Stimulated activated effector memory CD8-positive, alpha-beta T cell treated with anti-CD3 and anti-CD28 coated beads, Interleukin-12 subunit alpha, Interleukin-12 subunit beta, amount 100 ng/mL, for 72 hours (primary cell): ENCODE data around the gene ZNF76.

Source experiments
- ATAC-seq: fragments of 150-1000 bp; cut with Tn5 transposase; 2 replicates; pipeline ENCODE4 v1.10.0; 2021
- DNase-seq, 2 donors: peaks; one replicate each; pipeline ENCODE4 v3.0.0; 2021 to 2022; ENCODE audit warnings: low spot score in 2 of 2
- H3K27ac Mint-ChIP-seq: one replicate; pipeline ENCODE4 v1.8.0; 2022; ENCODE audit warnings: mild to moderate bottlenecking, mixed read lengths
- H3K36me3 Mint-ChIP-seq: one replicate; pipeline ENCODE4 v1.8.0; 2022; ENCODE audit warnings: mild to moderate bottlenecking, mixed read lengths
- H3K4me1 Mint-ChIP-seq: one replicate; pipeline ENCODE4 v1.8.0; 2022; ENCODE audit warnings: mixed read lengths
- H3K4me3 Mint-ChIP-seq: one replicate; pipeline ENCODE4 v1.8.0; 2022; ENCODE audit warnings: mild to moderate bottlenecking, mixed read lengths
- H3K9me3 Mint-ChIP-seq: one replicate; pipeline ENCODE4 v1.8.0; 2022; ENCODE audit warnings: mixed read lengths

The ZNF76 gene

GRCh38 chr6:35228481-35228880 lies 31.1 kb upstream of the ZNF76 start:
- H3K36me3 Mint-ChIP-seq: no peaks in the 10 kb centered on the region
- no peaks in the 10 kb centered on the region for H3K4me1 Mint-ChIP-seq
- no peak overlapping the region for H3K4me3 Mint-ChIP-seq
- no peaks in the 10 kb centered on the region for H3K9me3 Mint-ChIP-seq
- no peak overlapping the region for H3K27ac Mint-ChIP-seq
- no peak for ATAC-seq
- no peak for DNase-seq

- H3K27ac Mint-ChIP-seq: no peak overlapping the region
- no peaks in the 10 kb centered on the region for H3K36me3 Mint-ChIP-seq
- no peak overlapping the region for H3K4me3 Mint-ChIP-seq
- no peaks in the 10 kb centered on the region for H3K4me1 Mint-ChIP-seq
- ATAC-seq (no peak), DNase-seq (no peak)
- no peaks in the 10 kb centered on the region for H3K9me3 Mint-ChIP-seq
These were observed 30.2 kb upstream of the ZNF76 start for GRCh38 chr6:35229304-35229703.

DNA sequence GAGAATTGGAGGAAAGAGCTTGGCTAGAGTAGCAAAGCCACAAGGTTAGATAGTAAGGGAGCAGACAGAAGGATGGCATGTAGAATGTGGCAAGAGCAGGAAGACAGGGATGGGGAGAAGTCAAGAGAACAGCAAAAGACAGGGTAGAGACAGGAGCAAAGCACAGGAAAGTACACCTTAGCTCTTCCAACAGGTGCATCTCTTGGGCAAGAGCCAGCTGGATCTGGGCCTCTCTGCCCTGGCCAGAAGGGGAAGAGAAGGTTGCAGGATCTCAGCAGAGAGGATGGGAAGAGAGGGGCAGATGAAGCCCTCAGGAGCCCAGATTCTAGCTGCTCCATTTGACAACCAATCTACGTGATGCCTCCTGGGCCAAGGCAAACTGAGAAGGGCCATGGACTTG lies 29.0 kb upstream of the ZNF76 start:
- DNase-seq (no peak), ATAC-seq (no peak)
- Mint-ChIP-seq H3K9me3 (no peaks in the 10 kb centered on the region), H3K27ac (no peak overlapping the region), H3K36me3 (no peaks in the 10 kb centered on the region), H3K4me1 (no peaks in the 10 kb centered on the region), H3K4me3 (no peak overlapping the region)

DNA sequence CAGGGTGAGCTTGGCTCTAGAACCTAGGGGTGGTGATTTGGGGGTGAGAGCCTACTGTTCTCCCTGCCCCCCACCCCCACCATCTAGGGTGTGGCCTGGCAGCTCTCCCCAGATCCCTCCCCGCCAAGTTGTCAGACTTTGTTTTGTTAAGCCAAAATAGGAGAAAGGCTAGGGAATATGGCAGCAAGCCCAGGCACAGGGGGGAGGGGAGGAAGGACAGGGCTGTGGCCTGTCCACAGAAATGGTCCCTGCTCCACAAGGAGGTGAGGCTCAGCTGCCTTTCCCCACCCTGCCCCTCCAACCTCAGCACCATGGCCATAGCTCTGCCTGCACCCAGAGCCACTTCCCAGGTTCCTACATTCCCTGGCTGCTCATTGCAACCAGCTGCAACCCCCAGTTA lies 28.6 kb upstream of the ZNF76 start:
- no peak overlapping the region for H3K4me3 Mint-ChIP-seq
- H3K4me1 Mint-ChIP-seq: no peaks in the 10 kb centered on the region
- H3K9me3 Mint-ChIP-seq: no peaks in the 10 kb centered on the region
- no peaks in the 10 kb centered on the region for H3K36me3 Mint-ChIP-seq
- no peak for DNase-seq
- H3K27ac Mint-ChIP-seq: no peak overlapping the region
- ATAC-seq: no peak

DNA sequence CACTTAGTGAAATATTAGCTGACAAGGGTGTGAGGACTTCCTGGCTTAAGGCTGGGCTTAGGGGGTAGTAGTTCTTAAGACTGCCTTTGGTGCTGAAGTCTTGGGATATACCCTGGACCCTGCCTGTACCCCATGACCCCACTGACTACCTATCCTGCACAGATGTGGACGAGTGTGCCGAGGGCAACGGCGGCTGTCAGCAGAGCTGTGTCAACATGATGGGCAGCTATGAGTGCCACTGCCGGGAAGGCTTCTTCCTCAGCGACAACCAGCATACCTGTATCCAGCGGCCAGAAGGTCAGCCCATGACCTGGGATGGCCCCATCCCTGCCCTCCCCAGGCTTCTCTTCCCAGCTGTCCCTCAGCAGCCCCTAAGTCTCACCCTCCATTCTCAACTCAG lies 28.0 kb upstream of the ZNF76 start:
- H3K36me3 Mint-ChIP-seq: no peaks in the 10 kb centered on the region
- H3K4me1 Mint-ChIP-seq: no peaks in the 10 kb centered on the region
- H3K4me3 Mint-ChIP-seq: no peak overlapping the region
- no peak overlapping the region for H3K27ac Mint-ChIP-seq
- DNase-seq (no peak), ATAC-seq (no peak)
- H3K9me3 Mint-ChIP-seq: no peaks in the 10 kb centered on the region

DNA sequence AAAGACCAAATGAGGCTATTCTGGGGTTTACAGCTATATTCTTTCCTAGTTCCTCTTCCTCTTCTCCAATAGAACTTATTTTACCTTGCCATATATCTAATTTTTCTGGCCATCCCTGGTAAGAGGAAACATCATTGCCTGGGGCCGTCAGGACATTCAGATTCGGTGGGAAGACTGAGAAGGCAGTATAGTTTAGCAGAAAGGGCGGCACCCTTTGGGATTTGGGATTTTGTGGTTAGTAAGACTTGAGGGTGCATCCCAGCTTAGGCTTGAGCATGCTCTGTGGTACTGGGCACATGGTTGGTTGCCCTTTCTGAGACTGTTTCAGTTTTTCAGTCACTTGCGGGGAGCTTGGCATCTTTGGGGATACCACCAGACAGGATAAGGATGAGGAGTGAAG lies 24.6 kb upstream of the ZNF76 start:
- Mint-ChIP-seq H3K27ac (no peak overlapping the region), H3K9me3 (no peaks in the 10 kb centered on the region), H3K36me3 (no peaks in the 10 kb centered on the region), H3K4me1 (peaks cover 7% of the 10 kb centered on the region), H3K4me3 (no peak overlapping the region)
- DNase-seq (no peak), ATAC-seq (no peak)

DNA sequence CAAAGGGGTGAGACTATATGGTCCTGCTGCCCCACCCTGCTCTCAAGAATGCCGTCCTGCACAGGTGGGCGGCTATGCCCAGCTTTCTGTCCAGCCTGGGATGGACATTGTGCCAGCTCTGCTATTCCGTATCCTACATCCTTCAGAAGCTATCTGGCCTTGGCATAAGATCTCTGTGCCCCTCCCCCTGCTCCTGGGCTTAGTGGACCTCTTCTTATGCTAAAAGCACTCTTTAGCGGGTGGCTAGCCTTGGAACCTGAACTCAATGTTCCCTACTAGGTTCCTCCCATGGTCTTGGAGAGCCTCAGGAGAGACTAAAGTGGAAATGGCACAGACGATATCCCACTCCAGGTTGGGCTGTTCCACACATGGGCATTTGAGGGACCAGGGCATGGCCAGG lies 23.3 kb upstream of the ZNF76 start:
- Mint-ChIP-seq H3K27ac (no peak overlapping the region), H3K9me3 (no peaks in the 10 kb centered on the region), H3K4me3 (no peak overlapping the region), H3K36me3 (no peaks in the 10 kb centered on the region), H3K4me1 (peaks cover 12% of the 10 kb centered on the region)
- ATAC-seq (no peak), DNase-seq (no peak)

DNA sequence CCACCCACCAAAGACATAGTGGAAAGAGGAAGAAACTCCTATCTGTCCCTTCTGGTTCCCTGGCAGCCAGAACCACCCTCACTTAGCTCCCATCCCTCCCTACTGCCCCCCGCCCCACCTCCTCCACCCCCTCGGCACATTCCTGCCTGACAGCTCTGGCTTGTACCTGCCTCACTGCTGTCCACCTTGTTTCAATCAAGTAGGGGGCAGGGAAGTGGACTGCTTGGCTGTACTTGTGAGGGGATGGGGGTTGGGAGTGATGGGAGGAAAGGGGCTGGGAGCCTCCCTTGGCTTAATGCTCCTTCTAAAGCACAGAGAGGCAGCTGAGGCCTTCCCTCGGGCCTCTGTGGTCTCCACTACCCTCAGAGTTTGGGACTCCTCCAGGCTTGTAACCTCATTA lies 22.1 kb upstream of the ZNF76 start:
- peaks cover 13% of the 10 kb centered on the region for H3K4me1 Mint-ChIP-seq
- H3K4me3 Mint-ChIP-seq: no peak overlapping the region
- H3K36me3 Mint-ChIP-seq: no peaks in the 10 kb centered on the region
- no peak overlapping the region for H3K27ac Mint-ChIP-seq
- DNase-seq: no peak
- no peaks in the 10 kb centered on the region for H3K9me3 Mint-ChIP-seq
- ATAC-seq: no peak

DNA sequence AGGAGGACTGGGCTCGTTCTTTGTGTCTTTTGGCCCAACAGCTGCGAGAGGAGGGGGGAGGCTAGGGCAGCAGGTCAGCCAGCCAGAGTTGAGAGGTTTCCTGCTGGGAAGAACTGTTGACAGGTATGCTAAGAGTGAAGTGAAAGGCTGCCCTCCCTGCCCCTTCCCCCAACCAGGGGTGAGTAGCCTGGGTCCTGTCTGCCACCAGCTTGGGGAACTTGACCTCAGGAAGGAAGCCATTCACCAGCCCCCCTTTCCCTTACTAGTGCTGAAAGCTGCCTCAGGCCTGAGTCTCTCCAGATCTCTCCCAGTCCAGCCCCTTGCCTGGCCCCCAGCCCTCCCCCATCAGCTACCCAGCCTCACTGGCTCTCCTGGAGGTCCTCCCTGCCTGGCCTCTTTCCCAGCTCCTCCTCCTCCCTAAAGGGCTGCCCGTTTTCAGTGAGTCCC lies 20.7 kb upstream of the ZNF76 start:
- Mint-ChIP-seq H3K9me3 (no peaks in the 10 kb centered on the region), H3K4me1 (peaks cover 13% of the 10 kb centered on the region), H3K27ac (no peak overlapping the region), H3K36me3 (no peaks in the 10 kb centered on the region), H3K4me3 (no peak overlapping the region)
- ATAC-seq (no peak), DNase-seq (no peak)

DNA sequence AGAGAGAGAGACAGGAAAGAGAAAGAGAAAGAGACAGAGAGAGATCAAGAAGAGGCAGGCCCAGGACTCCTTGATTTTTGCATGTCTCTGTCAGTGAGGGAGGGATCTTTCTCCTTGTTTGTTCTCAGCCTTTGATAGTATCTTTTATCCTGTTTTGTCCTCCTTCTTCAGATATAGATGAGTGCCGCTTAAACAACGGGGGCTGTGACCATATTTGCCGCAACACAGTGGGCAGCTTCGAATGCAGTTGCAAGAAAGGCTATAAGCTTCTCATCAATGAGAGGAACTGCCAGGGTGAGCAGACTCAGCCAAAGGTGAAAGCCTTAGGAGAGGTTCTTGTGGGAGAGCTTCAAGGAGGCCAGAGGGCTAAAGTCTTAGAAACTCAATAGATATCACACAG lies 20.0 kb upstream of the ZNF76 start:
- ATAC-seq: no peak
- Mint-ChIP-seq H3K36me3 (no peaks in the 10 kb centered on the region), H3K4me3 (no peak overlapping the region), H3K4me1 (peaks cover 13% of the 10 kb centered on the region), H3K27ac (no peak overlapping the region), H3K9me3 (no peaks in the 10 kb centered on the region)
- no peak for DNase-seq

DNA sequence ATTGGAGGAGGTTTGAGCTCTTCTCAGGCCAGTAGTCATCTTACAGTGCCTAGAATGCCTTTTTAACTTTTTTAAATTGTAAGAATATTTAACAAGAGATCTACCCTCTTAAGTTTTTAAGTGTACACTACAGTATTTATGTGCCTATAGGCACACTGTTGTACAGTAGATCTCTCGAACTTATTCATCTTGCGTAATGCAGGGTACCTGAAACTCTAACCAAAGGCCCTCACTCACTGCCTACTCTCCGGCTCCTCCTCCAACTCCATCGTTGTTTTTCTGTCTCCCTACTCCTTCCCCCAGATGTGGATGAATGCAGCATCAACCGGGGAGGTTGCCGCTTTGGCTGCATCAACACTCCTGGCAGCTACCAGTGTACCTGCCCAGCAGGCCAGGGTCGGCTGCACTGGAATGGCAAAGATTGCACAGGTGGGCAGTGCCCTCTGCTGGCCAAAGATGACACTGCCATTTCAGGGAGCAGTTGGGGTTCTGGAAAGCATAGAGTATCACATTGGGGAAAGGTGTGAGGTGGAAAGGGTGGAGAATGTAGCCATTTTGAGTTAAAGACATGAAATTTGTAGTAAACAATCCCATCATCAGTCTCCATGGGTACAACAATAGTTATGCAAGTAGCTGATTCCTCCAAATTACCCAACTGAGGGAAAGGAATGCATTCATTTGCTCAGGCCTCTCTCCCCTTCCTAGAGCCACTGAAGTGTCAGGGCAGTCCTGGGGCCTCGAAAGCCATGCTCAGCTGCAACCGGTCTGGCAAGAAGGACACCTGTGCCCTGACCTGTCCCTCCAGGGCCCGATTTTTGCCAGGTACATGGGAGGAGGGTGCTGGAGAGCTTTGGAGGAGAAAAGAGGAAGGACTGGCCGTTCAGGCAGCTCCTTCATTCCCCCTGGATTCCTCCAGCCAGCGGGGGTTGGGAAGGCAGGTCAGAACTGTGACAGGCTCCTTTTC lies 18.4 kb upstream of the ZNF76 start:
- ATAC-seq (peak; percentile 79), DNase-seq (peak; percentile 72 to 88)
- Mint-ChIP-seq H3K4me1 (peaks cover 14% of the 10 kb centered on the region), H3K4me3 (no peak overlapping the region), H3K27ac (no peak overlapping the region), H3K9me3 (no peaks in the 10 kb centered on the region), H3K36me3 (no peaks in the 10 kb centered on the region)

- Mint-ChIP-seq H3K36me3 (no peaks in the 10 kb centered on the region), H3K9me3 (no peaks in the 10 kb centered on the region), H3K4me3 (no peak overlapping the region), H3K27ac (peak overlapping the region; percentile 13), H3K4me1 (peaks cover 19% of the 10 kb centered on the region)
- ATAC-seq: no peak
- DNase-seq: no peak
These were observed 17.0 kb upstream of the ZNF76 start for GRCh38 chr6:35242486-35242885.

DNA sequence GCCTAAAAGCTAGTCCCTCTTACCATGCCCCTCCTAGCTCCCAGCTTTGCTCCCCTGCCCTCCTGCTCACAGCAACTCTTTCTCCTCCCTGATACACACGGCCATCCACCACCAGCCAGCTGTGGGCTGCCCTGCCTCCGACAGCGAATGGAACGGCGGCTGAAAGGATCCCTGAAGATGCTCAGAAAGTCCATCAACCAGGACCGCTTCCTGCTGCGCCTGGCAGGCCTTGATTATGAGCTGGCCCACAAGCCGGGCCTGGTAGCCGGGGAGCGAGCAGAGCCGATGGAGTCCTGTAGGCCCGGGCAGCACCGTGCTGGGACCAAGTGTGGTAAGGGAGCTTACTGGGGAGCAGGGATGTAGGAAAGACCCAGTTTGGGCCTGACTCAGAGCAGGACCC lies 16.6 kb upstream of the ZNF76 start:
- ATAC-seq (no peak), DNase-seq (no peak)
- peak overlapping the region; percentile 13 for H3K27ac Mint-ChIP-seq
- no peaks in the 10 kb centered on the region for H3K36me3 Mint-ChIP-seq
- peaks cover 23% of the 10 kb centered on the region for H3K4me1 Mint-ChIP-seq
- no peak overlapping the region for H3K4me3 Mint-ChIP-seq
- H3K9me3 Mint-ChIP-seq: no peaks in the 10 kb centered on the region

DNA sequence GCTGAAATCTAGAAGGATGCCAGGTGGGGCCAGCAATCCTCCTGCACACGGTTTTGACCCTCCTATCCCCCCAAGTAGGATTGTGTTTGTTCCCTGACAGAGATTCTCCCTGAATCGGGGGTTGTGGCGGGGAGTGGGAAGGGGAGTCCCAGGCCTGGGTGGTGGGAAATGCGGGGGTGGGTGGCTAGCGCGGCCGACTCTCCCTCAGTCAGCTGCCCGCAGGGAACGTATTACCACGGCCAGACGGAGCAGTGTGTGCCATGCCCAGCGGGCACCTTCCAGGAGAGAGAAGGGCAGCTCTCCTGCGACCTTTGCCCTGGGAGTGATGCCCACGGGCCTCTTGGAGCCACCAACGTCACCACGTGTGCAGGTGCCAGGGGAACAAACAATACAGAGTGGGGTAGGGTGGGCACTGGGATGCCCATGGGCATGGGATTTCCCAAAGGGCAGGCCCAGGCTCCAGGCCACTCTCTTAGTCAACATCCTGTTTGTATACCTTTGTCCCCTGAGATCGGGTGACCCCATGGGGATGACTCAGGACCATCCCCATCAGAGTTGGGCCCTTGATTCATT lies 16.1 kb upstream of the ZNF76 start:
- DNase-seq (no peak), ATAC-seq (no peak)
- Mint-ChIP-seq H3K9me3 (no peaks in the 10 kb centered on the region), H3K4me1 (peaks cover 24% of the 10 kb centered on the region), H3K4me3 (no peak overlapping the region), H3K27ac (no peak overlapping the region), H3K36me3 (no peaks in the 10 kb centered on the region)

GRCh38 chr6:35244551-35244950 lies 15.0 kb upstream of the ZNF76 start:
- no peak for ATAC-seq
- Mint-ChIP-seq H3K4me3 (no peak overlapping the region), H3K36me3 (no peaks in the 10 kb centered on the region), H3K9me3 (no peaks in the 10 kb centered on the region), H3K27ac (peak overlapping the region; percentile 63), H3K4me1 (peaks cover 30% of the 10 kb centered on the region)
- no peak for DNase-seq

GRCh38 chr6:35247642-35248231 lies 11.8 kb upstream of the ZNF76 start:
- H3K9me3 Mint-ChIP-seq: no peaks in the 10 kb centered on the region
- H3K4me1 Mint-ChIP-seq: peaks cover 30% of the 10 kb centered on the region
- peak overlapping the region; percentile 30 for H3K27ac Mint-ChIP-seq
- H3K36me3 Mint-ChIP-seq: no peaks in the 10 kb centered on the region
- ATAC-seq: peak; percentile 66
- H3K4me3 Mint-ChIP-seq: peak overlapping the region; percentile 27
- peak in 1 of 2 donors; percentile 54 for DNase-seq
